ENCODE results near the gene PLXDC2.

PLXDC2 gene

DNA sequence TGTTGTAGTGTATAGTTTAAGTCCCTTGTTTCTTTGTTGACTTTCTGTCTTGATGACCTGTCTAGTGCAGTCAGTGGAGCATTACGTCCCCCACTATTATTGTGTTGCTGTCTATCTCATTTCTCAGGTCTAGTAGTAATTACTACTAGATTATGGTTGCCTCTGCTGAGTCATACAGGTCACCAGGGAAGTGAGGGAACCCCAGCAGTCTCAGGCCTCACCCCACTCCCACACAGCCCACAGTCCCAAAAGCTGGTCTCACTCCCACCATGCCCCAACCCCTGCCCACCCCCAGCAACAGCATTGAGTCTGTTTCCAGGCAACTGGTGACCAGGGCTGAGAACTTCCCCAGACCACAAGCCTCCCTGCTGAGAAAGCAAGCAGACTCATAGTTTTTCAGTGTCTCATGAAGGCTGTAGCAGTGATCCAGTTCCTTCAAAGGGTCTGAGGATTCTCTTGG lies 88.0 kb downstream of the PLXDC2 start:
- TF ChIP-seq, protein P1, sequence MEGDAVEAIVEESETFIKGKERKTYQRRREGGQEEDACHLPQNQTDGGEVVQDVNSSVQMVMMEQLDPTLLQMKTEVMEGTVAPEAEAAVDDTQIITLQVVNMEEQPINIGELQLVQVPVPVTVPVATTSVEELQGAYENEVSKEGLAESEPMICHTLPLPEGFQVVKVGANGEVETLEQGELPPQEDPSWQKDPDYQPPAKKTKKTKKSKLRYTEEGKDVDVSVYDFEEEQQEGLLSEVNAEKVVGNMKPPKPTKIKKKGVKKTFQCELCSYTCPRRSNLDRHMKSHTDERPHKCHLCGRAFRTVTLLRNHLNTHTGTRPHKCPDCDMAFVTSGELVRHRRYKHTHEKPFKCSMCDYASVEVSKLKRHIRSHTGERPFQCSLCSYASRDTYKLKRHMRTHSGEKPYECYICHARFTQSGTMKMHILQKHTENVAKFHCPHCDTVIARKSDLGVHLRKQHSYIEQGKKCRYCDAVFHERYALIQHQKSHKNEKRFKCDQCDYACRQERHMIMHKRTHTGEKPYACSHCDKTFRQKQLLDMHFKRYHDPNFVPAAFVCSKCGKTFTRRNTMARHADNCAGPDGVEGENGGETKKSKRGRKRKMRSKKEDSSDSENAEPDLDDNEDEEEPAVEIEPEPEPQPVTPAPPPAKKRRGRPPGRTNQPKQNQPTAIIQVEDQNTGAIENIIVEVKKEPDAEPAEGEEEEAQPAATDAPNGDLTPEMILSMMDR (IDR thresholded peaks at IDR 0.05) = no peak
- Histone ChIP-seq H3K4me1 (peaks cover 3% of the 10 kb centered on the region), H3K36me3 (ENCODE audit: control insufficient read depth, insufficient read depth, low read length) (no peaks in the 10 kb centered on the region), H3K9ac (no peak overlapping the region), H3K27ac (no peak overlapping the region), H2AFZ (no peak overlapping the region), H3K9me3 (ENCODE audit: control insufficient read depth, low read length) (no peaks in the 10 kb centered on the region), H3K4me3 (ENCODE audit: low read depth, low read length) (no peak overlapping the region), H3K27me3 (ENCODE audit: control insufficient read depth, insufficient read depth, low read length) (no peaks in the 10 kb centered on the region), H3K4me2 (ENCODE audit: low read length) (no peak overlapping the region), H3K79me2 (peaks cover 56% of the 10 kb centered on the region)

GRCh38 chr10:19906108-19906791 lies 90.0 kb downstream of the PLXDC2 start:
- H3K36me3 ChIP-seq (ENCODE audit: control insufficient read depth, insufficient read depth, low read length) = no peaks in the 10 kb centered on the region
- peaks cover 51% of the 10 kb centered on the region for H3K79me2 ChIP-seq
- peaks cover 3% of the 10 kb centered on the region for H3K4me1 ChIP-seq
- TF ChIP-seq, protein P1 (IDR thresholded peaks at IDR 0.05) = no peak
- H2AFZ ChIP-seq = no peak overlapping the region
- H3K27ac ChIP-seq = no peak overlapping the region
- H3K9ac ChIP-seq = no peak overlapping the region
- no peaks in the 10 kb centered on the region for H3K27me3 ChIP-seq (ENCODE audit: control insufficient read depth, insufficient read depth, low read length)
- no peak overlapping the region for H3K4me3 ChIP-seq (ENCODE audit: low read depth, low read length)
- no peak overlapping the region for H3K4me2 ChIP-seq (ENCODE audit: low read length)
- no peaks in the 10 kb centered on the region for H3K9me3 ChIP-seq (ENCODE audit: control insufficient read depth, low read length)

DNA sequence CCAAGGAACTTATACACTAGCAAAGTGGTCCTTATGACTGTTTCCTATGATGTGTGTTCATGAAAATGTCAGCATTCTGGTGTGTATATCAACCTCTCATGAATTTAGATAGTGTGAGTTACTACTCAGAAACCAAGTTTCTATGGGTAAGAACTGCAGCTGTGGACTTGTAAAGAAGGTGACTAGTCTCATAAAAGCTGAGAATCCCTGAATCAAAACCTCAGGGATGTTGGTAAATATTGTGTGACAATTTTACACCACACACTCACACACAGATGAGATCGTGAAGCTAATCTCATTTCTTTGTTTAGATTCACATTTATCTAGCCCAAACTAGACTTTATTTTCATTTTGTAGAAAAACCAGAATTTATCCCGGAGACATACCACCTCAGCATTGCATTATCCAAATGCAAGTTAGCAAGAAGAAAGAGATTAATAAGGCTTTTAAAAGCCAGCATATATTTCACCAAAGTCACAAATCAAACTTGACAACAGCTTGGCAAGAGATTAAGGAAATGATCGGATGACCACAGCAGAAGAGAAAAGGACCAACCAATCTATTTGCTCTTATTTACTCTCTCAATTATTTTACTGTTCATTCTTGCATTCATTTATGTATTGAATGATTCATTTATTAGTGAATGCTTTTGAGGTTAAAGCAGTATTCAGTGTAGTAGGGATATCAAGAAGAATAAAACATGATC lies 92.9 kb downstream of the PLXDC2 start:
- TF ChIP-seq, protein P1 (IDR thresholded peaks at IDR 0.05) = no peak
- no peaks in the 10 kb centered on the region for H3K27me3 ChIP-seq (ENCODE audit: control insufficient read depth, insufficient read depth, low read length)
- no peaks in the 10 kb centered on the region for H3K36me3 ChIP-seq (ENCODE audit: control insufficient read depth, insufficient read depth, low read length)

GRCh38 chr10:19911886-19912285 lies 95.7 kb downstream of the PLXDC2 start:
- Histone ChIP-seq H3K4me2 (ENCODE audit: low read length) (no peak overlapping the region), H3K27me3 (ENCODE audit: control insufficient read depth, insufficient read depth, low read length) (no peaks in the 10 kb centered on the region), H3K9ac (no peak overlapping the region), H3K27ac (no peak overlapping the region), H3K4me3 (ENCODE audit: low read depth, low read length) (no peak overlapping the region), H3K4me1 (no peaks in the 10 kb centered on the region), H3K79me2 (peaks cover 10% of the 10 kb centered on the region), H2AFZ (no peak overlapping the region), H3K9me3 (ENCODE audit: control insufficient read depth, low read length) (no peaks in the 10 kb centered on the region), H3K36me3 (ENCODE audit: control insufficient read depth, insufficient read depth, low read length) (no peaks in the 10 kb centered on the region)
- TF ChIP-seq, protein P1 (IDR thresholded peaks at IDR 0.05) = no peak

More for the DNA sequence above, 92.9 kb downstream of the PLXDC2 start:
- no peak overlapping the region for H3K4me3 ChIP-seq (ENCODE audit: low read depth, low read length)
- H3K4me1 ChIP-seq = peaks cover 3% of the 10 kb centered on the region
- H3K79me2 ChIP-seq = peaks cover 37% of the 10 kb centered on the region
- no peak overlapping the region for H3K9ac ChIP-seq
- no peak overlapping the region for H3K27ac ChIP-seq
- no peak overlapping the region for H2AFZ ChIP-seq
- no peaks in the 10 kb centered on the region for H3K9me3 ChIP-seq (ENCODE audit: control insufficient read depth, low read length)
- no peak overlapping the region for H3K4me2 ChIP-seq (ENCODE audit: low read length)

Measured in parathyroid adenoma (tissue), 2 donors.